ENCODE data around the gene MKRN2OS.

DNA sequence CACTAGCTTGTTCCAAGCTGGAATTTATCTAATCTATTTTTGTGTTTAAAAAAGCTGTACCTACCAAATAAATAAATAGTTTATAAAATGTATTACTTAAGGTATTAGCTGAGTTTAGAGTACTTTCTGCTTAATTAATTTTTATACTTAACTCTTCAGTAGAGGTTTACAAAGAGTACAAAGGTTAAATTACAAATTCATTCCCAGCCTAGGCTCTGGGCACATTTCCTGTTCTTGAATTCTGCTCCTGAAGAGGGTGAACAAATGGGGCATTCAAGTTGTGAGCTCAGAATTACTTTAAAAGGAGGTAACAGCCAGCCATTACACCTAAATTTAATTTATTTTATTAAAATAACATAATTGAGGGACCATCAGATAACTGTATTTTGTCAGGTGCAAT, 38.0 kb upstream of the MKRN2OS start:
- no peak for TF ChIP-seq CTCF (IDR thresholded peaks at IDR 0.05; ENCODE audit: low read depth, low read length)
- TF ChIP-seq EZH2phosphoT487 (IDR thresholded peaks at IDR 0.05; ENCODE audit: low read depth): no peak

All from OCI-LY3 (cell line).